Smooth muscle cell (in vitro differentiated cells): ENCODE results near the gene STPG2. TPM values are rescaled to one million over a fixed set of nuclear protein-coding genes. Genes with fewer than 3 reads are reported as not detected.

Experiments
- DNase-seq: peaks from one replicate; lab custom pipeline; 2025; ENCODE audit not compliant: unreplicated experiment; lab: John Stamatoyannopoulos, UW
- H2AFZ ChIP-seq: fragments of 200-600 bp; sonication (generic); 2 replicates; pipeline ENCODE4 v1.6.0; 2016; ENCODE audit warnings: antibody characterized with exemption, low read depth, mild to moderate bottlenecking
- H3F3A ChIP-seq: fragments of 200-600 bp; sonication (generic); 2 replicates; pipeline ENCODE4 v1.6.0; 2017; ENCODE audit warnings: antibody characterized with exemption, low read depth
- H3K27ac ChIP-seq: fragments of 200-600 bp; sonication (generic); 2 replicates; pipeline ENCODE4 v1.5.1; 2016; ENCODE audit warnings: low read depth, mild to moderate bottlenecking
- H3K27me3 ChIP-seq: fragments of 200-600 bp; sonication (generic); 2 replicates; pipeline ENCODE4 v1.6.1; 2016; ENCODE audit warnings: low read depth, mild to moderate bottlenecking
- H3K36me3 ChIP-seq: fragments of 200-600 bp; sonication (generic); 2 replicates; pipeline ENCODE4 v1.5.1; 2016; ENCODE audit warnings: low read depth
- H3K4me1 ChIP-seq: fragments of 200-600 bp; sonication (generic); 2 replicates; pipeline ENCODE4 v1.5.1; 2016; ENCODE audit warnings: low read depth
- H3K4me2 ChIP-seq: fragments of 200-600 bp; sonication (generic); 2 replicates; pipeline ENCODE4 v1.6.0; 2016; ENCODE audit warnings: mild to moderate bottlenecking
- H3K4me3 ChIP-seq: fragments of 200-600 bp; sonication (generic); 2 replicates; pipeline ENCODE4 v1.5.1; 2016; ENCODE audit warnings: mild to moderate bottlenecking
- H3K79me2 ChIP-seq: fragments of 200-600 bp; sonication (generic); 2 replicates; pipeline ENCODE4 v1.6.0; 2016; ENCODE audit warnings: low read depth, mild to moderate bottlenecking
- H3K9ac ChIP-seq: fragments of 200-600 bp; sonication (generic); 2 replicates; pipeline ENCODE4 v1.6.0; 2016; ENCODE audit warnings: low read depth
- H3K9me3 ChIP-seq: fragments of 200-600 bp; sonication (generic); replicated peaks from 2 replicates; pipeline ENCODE4 v1.5.1; 2016; ENCODE audit warnings: low read depth
- H4K20me1 ChIP-seq: fragments of 200-600 bp; sonication (generic); 2 replicates; pipeline ENCODE4 v1.6.0; 2016; ENCODE audit warnings: low read depth
- CTCF ChIP-seq: fragments of 200-600 bp; sonication (generic); IDR thresholded peaks from 2 replicates; pipeline ENCODE4 v1.5.1; 2017; ENCODE audit warnings: borderline replicate concordance, mild to moderate bottlenecking, antibody characterized with exemption; ENCODE audit not compliant: insufficient read depth, poor library complexity, severe bottlenecking
- WGBS: methylation state at CpG from one replicate; pipeline ENCODE4 v1.1.7; 2016; ENCODE audit warnings: low lambda C conversion rate; 5-methylcytosine and 5-hydroxymethylcytosine counted together
- polyA plus RNA-seq: library from polyadenylated mRNA; unstranded; fragments of >200 nt; fragmentation: Nextera tagmentation; extraction: Ambion mirVana; gene quantifications from 2 replicates; pipeline ENCODE4 v1.2.1, GENCODE V29; 2016
- total RNA-seq: library from RNA; depleted of rRNA; stranded (reverse); fragments of >200 nt; gene quantifications from 2 replicates; pipeline ENCODE4 v1.2.3, GENCODE V29; 2014

Gene STPG2
- total and polyA plus RNA-seq, 2 experiments from 2014 or later: 0.09 to 0.31 TPM

GRCh38 chr4:97525236-97525635, 618.0 kb downstream of the STPG2 start:
- WGBS: 74% methylated on average over 3 of the region's 3 CpGs
- Histone ChIP-seq H3K4me1 (no peaks in the 10 kb centered on the region), H4K20me1 (no peaks in the 10 kb centered on the region), H3K36me3 (no peaks in the 10 kb centered on the region), H3K79me2 (no peaks in the 10 kb centered on the region), H3K4me3 (no peak overlapping the region), H3F3A (no peaks in the 10 kb centered on the region), H3K27ac (no peak overlapping the region), H2AFZ (no peak overlapping the region), H3K9ac (no peak overlapping the region), H3K4me2 (no peak overlapping the region), H3K27me3 (no peaks in the 10 kb centered on the region), H3K9me3 (no peaks in the 10 kb centered on the region)
- DNase-seq: no peak
- TF ChIP-seq CTCF: no peak

- no peak for DNase-seq
- WGBS: 79% methylated on average over 1 of the region's 1 CpG
Observed at GRCh38 chr4:97517939-97518338, 625.3 kb downstream of the STPG2 start.

GRCh38 chr4:97513917-97514316, 629.4 kb downstream of the STPG2 start:
- Histone ChIP-seq H2AFZ (no peak overlapping the region), H3K4me2 (no peak overlapping the region), H3K36me3 (no peaks in the 10 kb centered on the region), H3K27me3 (no peaks in the 10 kb centered on the region), H3K9me3 (no peaks in the 10 kb centered on the region), H4K20me1 (no peaks in the 10 kb centered on the region), H3K9ac (no peak overlapping the region), H3F3A (no peaks in the 10 kb centered on the region), H3K4me1 (no peaks in the 10 kb centered on the region), H3K79me2 (no peaks in the 10 kb centered on the region), H3K4me3 (no peak overlapping the region), H3K27ac (no peak overlapping the region)
- DNase-seq: no peak
- 68% methylated on average over 3 of the region's 3 CpGs for WGBS
- no peak for TF ChIP-seq CTCF

More at GRCh38 chr4:97517939-97518338, 625.3 kb downstream of the STPG2 start:
- H3K9ac ChIP-seq: no peak overlapping the region
- no peaks in the 10 kb centered on the region for H3F3A ChIP-seq
- H3K79me2 ChIP-seq: no peaks in the 10 kb centered on the region
- H3K27me3 ChIP-seq: no peaks in the 10 kb centered on the region
- H3K36me3 ChIP-seq: no peaks in the 10 kb centered on the region
- no peaks in the 10 kb centered on the region for H3K4me1 ChIP-seq
- H2AFZ ChIP-seq: no peak overlapping the region
- no peak overlapping the region for H3K4me3 ChIP-seq
- TF ChIP-seq CTCF: no peak
- no peaks in the 10 kb centered on the region for H4K20me1 ChIP-seq
- H3K9me3 ChIP-seq: no peaks in the 10 kb centered on the region
- H3K4me2 ChIP-seq: no peak overlapping the region
- H3K27ac ChIP-seq: no peak overlapping the region

Other genes with a start within 250 kb of the STPG2 start
- gene RAP1GDS1, start 117.9 kb upstream of the STPG2 start, total RNA-seq: 48.2 and 67.9 TPM in 2 replicates
- 28.4 and 29.5 TPM in 2 replicates for gene RAP1GDS1, start 117.9 kb upstream of the STPG2 start, polyA plus RNA-seq